Breast epithelium (tissue), 3 donors: Measurements from ENCODE around the gene CPLANE1.

ENCODE experiments used
- POLR2A ChIP-seq: fragments of 450-650 bp; IDR thresholded peaks from one replicate; pipeline ENCODE4 v1.6.1; 2016; ENCODE audit warnings: antibody characterized with exemption, mild to moderate bottlenecking, moderate library complexity
- TF ChIP-seq, protein P1 (sequence below), 3 donors: fragments of 450-650 bp; IDR thresholded peaks; one replicate each; pipeline ENCODE4 v1.5.1; 2016 to 2017; ENCODE audit warnings: antibody characterized with exemption in 3 of 3, mild to moderate bottlenecking in 3 of 3, moderate library complexity in 3 of 3

DNA sequence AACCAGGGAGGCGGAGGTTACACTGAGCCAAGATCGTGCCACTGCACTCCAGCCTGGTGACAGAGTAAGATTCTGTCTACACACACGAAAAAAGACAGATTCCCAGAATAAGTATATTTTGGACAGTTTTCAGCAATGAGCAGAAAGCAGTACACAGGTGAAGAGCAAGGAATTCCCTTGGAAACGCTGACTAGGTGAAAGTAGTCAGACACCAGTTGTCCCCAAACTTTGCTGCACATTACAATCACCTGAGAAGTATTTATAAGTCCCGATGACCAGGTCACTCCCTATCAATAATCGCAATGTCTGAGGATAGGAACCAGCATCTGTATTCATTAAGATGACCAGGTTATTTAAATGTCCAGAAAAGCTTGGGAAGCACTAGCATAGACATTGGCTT, 78.3 kb downstream of the CPLANE1 start:
- TF ChIP-seq, protein P1, sequence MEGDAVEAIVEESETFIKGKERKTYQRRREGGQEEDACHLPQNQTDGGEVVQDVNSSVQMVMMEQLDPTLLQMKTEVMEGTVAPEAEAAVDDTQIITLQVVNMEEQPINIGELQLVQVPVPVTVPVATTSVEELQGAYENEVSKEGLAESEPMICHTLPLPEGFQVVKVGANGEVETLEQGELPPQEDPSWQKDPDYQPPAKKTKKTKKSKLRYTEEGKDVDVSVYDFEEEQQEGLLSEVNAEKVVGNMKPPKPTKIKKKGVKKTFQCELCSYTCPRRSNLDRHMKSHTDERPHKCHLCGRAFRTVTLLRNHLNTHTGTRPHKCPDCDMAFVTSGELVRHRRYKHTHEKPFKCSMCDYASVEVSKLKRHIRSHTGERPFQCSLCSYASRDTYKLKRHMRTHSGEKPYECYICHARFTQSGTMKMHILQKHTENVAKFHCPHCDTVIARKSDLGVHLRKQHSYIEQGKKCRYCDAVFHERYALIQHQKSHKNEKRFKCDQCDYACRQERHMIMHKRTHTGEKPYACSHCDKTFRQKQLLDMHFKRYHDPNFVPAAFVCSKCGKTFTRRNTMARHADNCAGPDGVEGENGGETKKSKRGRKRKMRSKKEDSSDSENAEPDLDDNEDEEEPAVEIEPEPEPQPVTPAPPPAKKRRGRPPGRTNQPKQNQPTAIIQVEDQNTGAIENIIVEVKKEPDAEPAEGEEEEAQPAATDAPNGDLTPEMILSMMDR (IDR thresholded peaks at IDR 0.05) = no peak
- no peak for TF ChIP-seq POLR2A
